ENCODE results near the gene ARPC4.
"Not testable (repeated sequence)": the region's sequence is repeated elsewhere in the genome, so short reads cannot be mapped to it uniquely, and the experiment has no call there.

Gene ARPC4

DNA sequence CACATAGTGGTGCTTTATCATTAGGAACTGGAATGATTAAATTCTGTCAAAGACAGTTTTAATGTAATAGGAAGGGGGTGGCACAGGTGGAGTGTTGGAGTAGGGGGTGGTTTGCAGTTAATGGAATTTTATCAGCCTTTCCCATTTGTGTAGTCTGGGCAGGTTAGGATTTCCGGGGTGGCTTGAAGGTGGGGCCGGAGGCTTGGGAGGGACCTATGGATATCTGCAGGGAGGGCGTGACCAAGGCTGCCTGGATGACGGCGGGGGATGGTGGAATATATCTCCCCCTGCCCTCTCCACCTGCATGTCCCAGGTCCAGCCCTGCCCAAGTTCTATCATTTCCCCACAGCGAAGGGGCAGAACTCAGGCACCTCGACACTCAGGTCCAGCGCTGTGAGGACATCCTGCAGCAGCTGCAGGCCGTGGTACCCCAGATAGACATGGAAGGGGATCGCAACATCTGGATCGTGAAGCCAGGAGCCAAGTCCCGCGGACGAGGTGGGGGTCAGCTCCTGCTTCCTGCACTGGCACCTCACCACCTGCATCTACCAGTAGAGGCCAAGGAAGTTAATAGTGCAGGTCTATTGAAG lies 32.7 kb downstream of the ARPC4 start:
- DNase-seq: no peak

DNA sequence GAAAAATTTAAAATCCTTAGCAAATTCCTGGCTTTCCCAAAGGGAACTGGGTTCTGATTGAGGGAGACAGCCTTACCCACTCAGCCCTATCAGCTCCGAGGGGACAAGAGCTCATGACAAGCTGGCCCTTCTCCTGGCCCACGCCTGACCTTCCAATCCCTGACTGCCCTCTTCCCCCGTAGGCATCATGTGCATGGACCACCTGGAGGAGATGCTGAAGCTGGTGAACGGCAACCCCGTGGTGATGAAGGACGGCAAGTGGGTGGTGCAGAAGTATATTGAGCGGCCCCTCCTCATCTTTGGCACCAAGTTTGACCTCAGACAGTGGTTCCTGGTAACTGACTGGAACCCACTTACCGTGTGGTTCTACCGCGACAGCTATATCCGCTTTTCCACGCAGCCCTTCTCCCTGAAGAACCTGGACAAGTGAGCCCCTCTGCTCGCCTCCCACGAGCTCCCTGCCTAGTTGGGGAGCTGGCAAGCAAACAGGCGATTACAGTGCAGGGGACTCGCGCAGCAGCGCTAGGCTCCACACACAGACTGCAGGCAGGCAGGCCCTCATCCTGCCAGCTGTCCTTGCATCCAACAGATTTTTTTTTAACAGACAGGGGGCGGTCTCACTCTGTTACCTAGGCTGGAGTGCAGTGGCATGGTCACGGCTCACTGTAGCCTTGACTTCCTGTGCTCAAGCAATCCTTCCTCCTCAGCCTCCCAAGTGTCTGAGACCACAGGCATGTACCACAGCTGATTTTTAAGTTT lies 34.1 kb downstream of the ARPC4 start:
- no peak for DNase-seq

DNA sequence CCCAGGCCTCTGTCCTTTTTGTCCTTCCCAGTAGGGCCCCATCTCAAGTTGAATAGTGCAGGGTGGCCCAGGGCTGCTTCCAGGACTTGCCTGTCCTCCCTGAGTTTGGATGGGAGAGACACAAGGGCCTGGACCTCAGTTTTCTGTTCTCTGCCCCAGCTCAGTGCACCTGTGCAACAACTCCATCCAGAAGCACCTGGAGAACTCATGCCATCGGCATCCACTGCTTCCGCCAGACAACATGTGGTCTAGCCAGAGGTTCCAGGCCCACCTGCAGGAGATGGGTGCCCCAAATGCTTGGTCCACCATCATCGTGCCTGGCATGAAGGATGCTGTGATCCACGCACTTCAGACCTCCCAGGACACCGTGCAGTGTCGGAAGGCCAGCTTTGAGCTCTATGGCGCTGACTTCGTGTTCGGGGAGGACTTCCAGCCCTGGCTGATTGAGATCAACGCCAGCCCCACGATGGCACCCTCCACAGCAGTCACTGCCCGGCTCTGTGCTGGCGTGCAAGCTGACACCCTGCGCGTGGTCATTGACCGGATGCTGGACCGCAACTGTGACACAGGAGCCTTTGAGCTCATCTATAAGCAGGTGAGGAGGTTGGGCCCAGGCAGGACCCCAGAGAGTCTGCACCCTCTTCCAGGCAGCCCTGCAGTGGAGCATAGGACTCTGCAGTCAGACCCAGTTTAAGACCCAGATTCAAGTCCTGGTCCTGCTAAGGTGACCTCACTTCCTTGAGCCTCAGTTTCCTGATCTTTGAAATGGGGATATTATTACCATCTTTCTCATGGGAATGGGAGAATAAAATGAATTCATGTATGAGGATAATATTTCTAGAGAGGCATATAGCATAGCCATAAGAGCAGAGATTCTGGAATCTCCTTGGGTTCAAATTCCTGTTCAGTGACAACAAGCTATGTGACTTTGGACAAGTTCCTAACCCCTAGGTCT lies 36.2 kb downstream of the ARPC4 start:
- no peak for DNase-seq

DNA sequence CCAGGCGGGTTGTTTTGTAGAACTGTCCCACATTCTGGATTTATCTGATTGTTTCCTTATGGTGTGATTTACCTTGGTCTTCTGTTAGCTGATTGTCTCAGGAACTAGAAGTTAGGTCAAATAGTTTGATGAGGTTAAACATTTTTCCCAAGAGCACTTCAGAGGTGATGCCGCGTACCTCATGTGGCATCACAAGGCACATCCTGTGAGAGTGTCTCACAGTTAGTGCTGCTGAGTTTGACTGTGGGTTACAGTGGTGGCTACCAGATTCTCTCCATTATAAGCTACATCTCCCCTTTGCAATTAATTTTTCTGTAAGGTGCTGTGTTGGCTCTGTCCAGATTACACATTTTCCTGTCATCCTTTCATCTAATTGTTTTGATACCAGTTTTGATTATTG lies 38.4 kb downstream of the ARPC4 start:
- DNase-seq: no peak

DNA sequence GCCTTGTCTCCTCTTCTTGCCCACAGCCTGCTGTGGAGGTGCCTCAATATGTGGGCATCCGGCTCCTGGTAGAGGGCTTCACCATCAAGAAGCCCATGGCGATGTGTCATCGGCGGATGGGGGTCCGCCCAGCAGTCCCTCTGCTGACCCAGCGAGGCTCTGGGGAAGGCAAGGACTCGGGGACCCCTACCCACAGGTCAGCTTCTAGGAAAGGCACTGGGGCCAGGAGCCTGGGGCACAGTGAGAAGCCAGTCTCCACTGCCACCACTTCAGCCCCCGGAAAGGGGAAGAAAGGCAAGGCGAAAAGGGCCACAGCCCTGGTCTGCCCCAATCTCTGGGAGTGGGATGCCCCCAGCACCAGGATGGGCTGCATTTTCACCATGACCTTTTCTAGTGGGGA lies 40.2 kb downstream of the ARPC4 start:
- no peak for DNase-seq

DNA sequence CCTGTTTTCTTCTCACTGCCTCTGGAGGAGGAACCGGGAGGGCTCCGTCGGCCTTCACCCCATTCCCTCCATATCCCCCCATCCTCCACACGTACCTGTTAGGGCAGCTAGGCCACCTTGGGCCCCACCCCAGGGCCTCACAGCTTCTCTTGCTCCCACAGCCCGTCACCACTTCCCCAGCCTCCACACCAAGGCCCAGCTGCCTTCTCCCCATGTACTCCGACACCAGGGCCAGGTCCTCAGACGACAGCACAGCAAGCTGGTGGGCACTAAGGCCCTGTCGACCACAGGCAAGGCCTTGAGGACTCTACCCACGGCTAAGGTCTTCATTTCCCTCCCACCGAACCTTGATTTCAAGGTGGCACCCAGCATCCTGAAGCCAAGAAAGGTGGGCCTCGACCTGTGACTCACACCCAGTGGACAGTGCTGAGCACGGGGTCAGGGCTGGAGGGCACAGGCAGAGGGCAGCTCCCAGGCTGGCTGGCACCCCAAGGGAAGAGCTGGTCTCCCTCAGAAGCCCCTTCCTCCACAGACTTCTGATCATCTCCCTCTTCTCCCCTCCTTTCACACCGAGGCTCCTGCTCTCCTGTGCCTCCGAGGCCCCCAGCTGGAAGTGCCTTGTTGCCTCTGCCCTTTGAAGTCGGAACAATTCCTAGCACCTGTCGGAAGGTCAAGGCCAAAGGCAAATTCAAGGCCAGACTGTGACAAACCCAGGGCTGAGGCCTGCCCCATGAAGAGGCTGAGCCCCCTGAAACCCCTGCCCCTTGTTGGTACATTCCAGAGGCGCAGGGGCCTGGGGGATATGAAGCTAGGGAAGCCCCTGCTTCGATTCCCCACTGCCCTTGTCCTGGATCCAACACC lies 41.9 kb downstream of the ARPC4 start:
- no peak for DNase-seq

DNA sequence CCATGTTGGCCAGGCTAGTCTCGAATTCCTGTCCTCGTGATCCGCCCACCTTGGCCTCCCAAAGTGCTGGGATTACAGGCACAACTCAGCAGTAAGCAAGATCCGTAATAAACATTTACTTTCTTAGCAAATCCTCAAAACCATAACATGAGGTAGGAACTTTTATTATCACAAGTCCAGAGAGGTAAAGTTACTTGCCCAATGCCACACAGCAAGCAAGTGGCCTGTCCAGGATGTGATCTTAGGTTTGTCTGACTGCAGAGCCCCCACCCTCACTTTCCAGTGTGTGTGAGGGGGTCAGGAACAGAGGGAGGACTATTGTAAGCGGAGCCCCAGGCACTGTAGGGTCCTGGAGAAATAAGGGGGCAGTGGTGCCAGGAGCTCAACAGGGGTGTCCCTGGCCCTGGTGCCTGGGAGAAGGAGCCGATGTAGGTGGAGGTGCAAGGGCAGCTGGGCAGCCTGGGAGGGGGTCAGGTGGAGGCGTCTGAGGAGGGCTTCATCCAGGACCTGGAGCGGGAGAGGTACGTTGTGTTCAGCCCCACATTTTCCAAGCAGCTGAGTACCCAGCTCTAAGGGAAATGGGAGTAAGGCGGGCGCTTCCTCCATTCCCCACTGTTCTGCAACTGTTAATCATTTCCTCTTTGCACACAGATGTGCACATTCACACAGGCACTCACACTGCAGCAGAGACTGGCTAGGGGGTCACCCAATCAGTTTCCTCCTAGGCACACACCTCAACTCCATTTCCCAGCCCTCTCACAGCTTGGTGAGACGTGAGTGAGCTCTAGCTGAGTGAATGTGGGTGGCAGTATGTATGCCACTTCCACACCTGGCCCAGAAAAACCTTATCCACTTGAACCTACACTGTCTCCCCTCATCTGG lies 45.1 kb downstream of the ARPC4 start:
- no peak for DNase-seq

DNA sequence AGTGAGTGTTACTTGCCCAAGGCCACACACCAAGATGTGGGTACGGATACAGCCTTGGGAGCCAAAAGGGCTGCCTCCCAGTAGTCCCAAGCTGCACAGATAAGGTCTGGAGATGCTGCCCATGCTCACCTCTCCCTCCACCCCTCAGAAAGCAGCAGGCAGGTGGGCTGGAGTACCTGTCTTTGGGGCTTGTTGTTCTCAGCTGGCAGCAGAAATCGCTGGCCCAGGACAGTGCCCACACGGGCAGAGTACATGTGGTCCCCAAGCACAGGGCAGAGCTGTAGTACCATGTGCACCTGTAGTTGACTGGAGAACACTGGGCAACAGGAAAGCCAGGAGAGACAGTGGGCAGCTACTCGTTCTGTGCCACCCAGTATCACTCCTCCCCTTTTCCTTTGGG lies 46.0 kb downstream of the ARPC4 start:
- no peak for DNase-seq

DNA sequence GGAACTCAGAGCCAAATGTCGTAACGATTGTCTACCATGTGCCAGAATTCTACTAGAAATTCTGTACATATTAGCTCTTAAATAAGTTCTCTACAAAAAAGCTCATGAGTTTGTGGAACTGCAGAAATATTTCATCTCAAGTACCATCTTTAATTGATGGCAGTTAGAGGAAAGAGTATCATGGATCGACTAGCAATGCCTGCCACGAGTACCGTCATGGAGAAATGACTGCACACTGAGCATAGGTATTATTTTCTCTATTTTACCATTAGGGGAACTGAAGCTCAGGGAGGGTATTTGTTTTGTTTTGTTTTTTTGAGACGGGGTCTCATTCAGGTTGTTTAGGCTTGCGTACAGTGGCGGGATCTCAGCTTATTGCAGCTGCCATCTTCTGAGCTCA lies 48.1 kb downstream of the ARPC4 start:
- no peak for DNase-seq

DNA sequence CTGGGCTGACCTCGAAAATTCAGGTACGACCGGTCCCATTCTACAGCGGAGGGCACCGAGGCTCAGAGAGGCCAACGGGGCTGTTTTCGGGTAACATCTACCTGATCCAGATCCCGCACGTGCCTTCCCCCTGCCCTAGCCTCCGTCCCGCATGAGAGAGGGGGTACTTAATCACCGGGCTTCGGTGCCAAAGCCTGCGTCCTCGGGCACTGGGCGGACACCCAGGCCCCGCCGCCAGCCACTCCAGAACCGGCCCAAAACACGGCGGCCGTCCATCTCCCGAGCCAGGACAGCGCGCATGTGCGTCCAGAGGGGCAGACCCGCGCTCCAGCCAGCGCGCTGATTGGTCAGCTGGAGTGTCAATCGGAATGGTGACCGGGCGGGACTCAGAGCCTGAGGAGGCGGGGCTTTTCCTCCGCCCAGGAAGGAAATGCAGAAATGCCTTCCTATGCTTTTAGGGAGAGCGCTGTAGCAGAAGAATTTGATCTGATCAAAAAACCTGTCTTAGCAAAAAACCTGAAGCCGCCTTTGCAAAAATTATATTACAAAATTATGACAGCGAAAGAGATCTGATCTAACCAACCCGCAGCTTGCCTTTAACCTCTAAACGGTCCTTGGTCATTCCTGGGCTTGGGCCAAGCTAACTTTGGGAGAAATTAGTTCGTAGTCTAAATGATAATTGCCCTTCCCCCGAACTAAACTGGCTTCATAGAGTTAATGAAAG lies 51.0 kb downstream of the ARPC4 start, which contains the start of gene RPUSD3:
RPUSD3 (minus strand) TSS at position 294 of the 724 bp plus-strand sequence; CDS start at position 276, 18 bp downstream.
- DNase-seq: peak; percentile 78

DNA sequence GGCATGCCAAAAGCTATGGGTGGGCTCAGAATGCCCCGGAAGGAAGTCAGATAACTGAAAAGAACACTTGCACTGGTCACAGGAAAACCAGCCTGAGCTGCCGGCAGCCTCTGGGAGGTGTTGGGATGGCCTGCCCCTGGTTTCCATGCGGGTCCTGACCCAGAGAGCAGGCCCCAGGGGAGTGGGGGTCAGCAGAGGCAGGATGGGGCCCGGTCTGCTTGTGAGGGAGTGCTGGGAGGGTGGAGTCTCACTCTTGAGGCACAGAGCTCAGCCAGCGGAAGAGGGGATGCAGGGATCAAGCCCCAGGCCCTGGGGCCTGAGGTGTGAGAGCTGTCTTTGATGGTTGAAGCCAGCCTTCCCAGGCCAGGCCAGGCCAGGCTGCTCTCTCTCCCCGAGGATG lies 53.3 kb downstream of the ARPC4 start:
- DNase-seq: no peak

DNA sequence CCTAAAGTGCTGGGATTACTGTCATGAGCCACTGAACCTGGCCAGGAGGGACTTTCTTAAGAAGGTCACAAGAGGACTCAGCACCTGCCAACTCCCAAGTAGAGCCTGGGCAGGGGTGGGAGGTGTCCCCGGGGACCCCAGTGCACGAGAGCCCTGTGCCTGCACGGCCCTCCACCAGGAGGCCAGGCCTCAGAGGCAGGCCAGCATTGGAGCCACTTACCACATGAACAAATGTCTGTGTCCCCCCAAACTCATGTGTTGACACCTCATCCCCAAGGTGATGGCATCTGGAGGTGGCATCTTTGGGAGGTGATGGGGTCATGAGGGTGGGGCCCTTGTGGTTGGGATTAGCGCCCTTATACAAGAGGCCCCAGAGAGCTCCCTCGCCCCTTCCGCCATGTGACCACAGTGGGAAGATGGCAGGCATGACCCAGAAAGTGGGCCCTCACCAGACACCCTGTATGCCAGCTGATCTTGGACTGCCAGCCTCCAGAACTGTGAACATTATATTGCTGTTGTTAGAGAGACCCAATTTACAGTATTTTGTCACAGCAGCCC lies 54.1 kb downstream of the ARPC4 start:
- no peak for DNase-seq

DNA sequence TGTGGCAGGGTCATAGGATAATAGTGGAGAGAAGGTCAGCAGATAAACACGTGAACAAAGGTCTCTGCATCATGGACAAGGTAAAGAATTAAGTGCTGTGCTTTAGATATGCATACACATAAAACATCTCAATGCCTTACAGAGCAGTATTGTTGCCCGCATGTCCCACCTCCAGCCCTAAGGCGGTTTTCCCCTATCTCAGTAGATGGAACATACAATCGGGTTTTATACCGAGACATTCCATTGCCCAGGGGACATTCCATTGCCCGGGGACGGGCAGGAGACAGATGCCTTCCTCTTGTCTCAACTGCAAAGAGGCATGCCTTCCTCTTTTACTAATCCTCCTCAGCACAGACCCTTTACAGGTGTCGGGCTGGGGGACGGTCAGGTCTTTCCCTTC lies 55.0 kb downstream of the ARPC4 start:
- not testable (repeated sequence) for DNase-seq

DNA sequence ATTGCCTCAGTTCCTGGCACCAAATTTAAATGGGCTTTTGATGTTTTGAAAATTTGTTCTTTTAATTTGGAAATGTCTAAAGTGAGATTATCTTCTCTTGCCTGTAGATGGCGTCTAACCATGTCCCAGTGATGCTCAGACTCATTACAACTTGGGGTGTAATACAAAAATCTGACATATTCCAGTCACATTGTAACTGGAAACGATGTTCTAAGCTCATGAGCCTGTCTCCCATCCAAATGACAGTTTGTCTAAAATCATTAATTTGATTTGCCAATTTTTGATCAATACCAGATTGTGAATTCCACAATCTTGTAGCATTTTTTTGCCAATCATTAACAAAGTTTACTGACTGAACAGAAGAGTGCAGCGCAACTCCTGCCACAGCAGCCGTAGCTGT lies 56.0 kb downstream of the ARPC4 start:
- DNase-seq: not testable (repeated sequence)

DNA sequence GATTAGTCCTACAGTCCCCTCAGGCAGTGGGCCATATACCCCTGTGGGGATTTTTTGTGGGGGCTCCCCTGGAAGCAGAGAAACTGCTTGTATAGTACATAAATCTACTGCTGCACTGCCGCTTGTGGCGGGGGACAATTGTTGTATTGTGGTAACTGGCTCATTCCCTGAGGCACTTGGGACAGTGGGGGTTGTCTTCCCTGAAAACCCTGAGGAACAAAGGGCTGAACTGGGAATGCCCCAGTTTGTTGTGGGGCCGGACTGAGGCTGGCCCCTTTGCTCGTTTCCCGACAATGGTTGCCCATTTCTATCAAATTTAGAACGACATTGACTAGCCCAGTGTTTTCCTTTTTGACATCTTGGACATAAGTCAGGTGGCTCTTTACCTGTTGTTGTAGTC lies 58.5 kb downstream of the ARPC4 start:
- not testable (repeated sequence) for DNase-seq

DNA sequence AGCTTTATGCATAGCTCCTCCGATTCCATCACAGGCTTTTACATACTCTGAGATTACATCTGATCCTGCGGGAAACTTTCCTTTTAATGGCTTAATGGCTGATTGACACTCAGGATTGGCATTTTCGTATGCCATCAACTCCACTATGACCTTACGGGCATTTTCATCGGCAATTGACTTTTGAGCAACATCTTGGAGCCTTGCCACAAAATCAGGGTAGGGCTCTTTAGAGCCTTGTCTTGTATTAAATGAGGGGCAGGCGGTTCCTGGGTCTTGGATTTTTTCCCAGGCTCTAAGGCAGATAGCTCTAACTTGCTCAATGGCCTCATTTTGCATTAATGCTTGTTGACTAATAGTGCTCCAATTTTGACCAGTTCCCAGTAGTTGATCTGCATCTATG lies 59.0 kb downstream of the ARPC4 start:
- not testable (repeated sequence) for DNase-seq

DNA sequence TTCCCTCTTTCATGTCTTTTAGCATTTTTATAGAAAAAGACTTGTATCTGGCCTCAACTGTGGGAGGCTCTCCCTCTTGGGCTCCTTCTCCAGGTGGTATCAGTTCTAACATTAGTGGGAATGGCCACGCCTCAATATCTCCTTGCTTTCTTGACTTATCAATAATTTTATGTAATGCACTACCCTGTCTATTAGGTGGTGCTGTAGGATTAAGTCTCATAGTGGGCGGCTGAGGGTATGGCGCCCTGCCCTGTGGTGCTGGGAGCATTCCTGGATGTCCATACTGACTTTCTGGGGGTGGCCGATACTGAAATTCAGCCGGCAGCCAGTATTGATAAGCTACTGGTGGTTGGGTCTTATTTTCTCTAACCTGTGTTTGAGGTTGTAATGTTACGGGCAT lies 59.6 kb downstream of the ARPC4 start:
- no peak for DNase-seq

DNA sequence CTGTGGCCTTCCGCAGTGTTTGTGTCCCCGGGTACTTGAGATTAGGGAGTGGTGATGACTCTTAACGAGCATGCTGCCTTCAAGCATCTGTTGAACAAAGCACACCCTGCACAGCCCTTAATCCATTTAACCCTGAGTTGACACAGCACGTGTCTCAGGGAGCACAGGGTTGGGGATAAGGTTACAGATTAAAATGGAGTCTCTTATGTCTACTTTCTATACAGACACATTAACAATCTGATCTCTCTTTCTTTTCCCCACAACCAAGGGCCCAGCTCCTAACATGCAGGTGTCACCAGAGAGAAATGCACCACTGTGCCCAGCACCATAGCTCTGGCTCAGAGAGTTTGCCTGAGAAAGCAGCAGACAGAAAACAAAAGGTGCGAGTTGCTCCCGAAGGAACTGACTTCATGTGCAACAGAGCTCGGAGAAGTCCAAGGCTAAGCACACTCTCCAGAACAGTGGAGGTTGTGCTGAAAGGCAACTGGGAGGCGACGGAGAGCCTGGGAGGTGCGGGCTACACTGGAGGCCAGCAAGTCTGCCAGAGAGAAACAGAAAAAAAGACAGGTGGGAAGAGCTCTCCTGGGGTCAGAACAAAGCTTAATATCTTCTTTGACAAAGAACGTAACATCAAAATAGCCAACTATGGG lies 61.5 kb downstream of the ARPC4 start:
- not testable (repeated sequence) for DNase-seq

DNA sequence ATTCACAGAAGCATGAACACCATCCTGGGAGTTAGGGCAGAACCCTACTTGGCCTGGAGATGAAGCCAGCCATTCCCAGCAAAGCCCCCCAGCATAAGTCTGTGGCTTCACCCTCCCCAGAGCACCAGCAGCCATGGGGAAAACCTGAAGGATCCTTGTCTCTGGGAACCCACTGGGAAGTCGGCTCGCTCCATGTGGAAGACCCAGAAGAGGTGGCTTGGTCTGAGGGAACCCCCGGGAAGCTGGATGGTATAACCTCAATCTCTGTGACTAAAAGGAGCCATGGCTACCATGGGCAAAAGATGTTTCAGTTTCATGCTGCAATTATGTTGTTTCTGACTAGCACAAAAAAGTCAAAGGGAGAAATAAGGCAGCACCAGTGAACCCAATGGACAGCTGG lies 62.7 kb downstream of the ARPC4 start:
- no peak for DNase-seq

Measured in amniotic stem cell (primary cell).